Skin of body (tissue), 3 donors: ENCODE data around the gene SPDYE3. TPM values are rescaled to one million over a fixed set of nuclear protein-coding genes. Genes with fewer than 3 reads are reported as not detected.

Experiments
- DNase-seq: peaks from one replicate; lab custom pipeline; 2025; lab: John Stamatoyannopoulos, UW
- small RNA-seq: library from RNA; depleted of rRNA; stranded (forward); fragments of <200 nt; gene quantifications from one replicate; pipeline ENCODE3, GENCODE V24; 2014; ENCODE audit warnings: low replicate concordance
- total RNA-seq: library from RNA; depleted of rRNA; stranded (reverse); fragments of >200 nt; gene quantifications from one replicate; pipeline ENCODE4 v1.2.3, GENCODE V29; 2014

Gene SPDYE3
- total RNA-seq, 1 donor from 2014 or later = not detected

DNA sequence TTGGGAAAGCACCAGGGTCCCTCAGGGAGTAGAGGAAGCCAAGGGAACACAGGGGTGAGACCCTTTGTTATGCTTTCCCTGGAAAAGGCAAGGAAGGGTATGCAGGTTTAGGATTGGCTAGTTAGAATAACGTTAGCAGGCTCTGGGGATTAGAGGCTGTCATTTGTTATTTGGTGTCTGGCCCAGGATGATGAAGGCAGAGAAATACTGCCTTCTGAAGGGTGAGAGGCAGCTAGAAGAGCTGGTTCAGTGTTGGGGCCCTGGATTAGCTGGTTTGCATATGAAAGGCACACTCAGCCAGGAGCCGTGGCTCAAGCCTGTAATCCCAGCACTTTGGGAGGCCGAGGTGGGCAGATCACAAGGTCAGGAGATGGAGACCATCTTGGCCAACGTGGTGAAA is 62.8 kb downstream of the SPDYE3 start:
- DNase-seq = no peak

DNA sequence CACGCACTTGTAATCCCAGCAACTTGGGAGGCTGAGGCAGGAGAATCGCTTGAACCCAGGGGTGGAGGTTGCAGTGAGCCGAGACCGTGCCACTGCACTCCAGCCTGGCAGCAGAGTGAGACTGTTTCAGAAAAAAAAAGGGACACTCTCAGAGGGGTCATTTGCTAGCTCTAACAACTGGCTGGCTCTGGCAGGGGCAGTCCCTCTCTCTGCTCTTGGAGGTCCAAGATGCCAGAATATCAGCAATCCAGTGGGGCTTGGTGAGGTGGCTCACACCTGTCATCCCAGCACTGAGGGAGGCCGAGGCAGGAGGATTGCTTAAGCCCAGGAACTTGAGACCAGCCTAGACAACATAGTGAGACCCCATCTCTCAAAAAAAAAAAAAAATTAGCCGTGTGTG is 63.2 kb downstream of the SPDYE3 start:
- no peak for DNase-seq

DNA sequence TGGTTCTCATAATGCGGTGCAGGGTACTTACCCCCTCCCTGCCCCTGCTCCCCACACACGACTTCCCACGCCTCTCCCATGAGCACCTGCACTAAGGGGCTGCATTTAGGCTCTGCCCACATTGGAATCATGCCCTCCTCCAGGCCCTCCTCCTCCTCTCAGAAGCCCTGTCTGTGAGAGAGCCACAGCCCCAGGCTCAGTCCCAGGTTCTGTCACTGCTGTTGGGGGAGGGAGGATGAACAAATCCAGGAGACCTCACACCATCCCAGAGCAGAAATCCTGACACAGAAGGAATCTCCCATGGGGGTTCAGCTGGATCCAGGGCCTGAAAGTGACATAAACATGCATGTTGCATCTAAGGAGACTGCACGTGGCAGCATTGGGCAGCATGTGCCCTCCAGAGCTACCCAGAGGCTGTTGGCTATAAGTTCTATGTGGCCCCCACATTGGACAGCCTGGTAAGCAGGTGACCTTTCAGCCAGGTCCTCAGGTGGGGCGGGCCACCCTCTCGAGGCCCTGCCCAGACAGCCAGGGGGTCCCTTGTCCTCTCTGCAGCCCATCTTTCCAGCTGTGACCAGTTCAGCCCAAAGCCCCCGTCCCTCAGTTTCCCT is 64.2 kb downstream of the SPDYE3 start:
- no peak for DNase-seq

Small RNAs within 50 kb of the gene (small RNA-seq; reads per million reads assigned to genes)
- not detected for gene RF00019

Other genes starting within 250 kb of the SPDYE3 start
- 24.8 TPM for gene ZNF3, start 226.0 kb upstream of the SPDYE3 start, total RNA-seq
- gene COPS6, start 218.7 kb upstream of the SPDYE3 start, total RNA-seq = 46.1 TPM
- 47.5 TPM for gene MCM7, start 206.3 kb upstream of the SPDYE3 start, total RNA-seq
- gene AP4M1, start 206.1 kb upstream of the SPDYE3 start, total RNA-seq = 12.8 TPM
- gene TAF6, start 188.3 kb upstream of the SPDYE3 start, total RNA-seq = 16.3 TPM
- 23.4 TPM for gene CNPY4, start 188.1 kb upstream of the SPDYE3 start, total RNA-seq
- gene MBLAC1, start 180.7 kb upstream of the SPDYE3 start, total RNA-seq = 1.1 TPM
- gene LAMTOR4, start 158.8 kb upstream of the SPDYE3 start, total RNA-seq = 73.6 TPM
- gene TRAPPC14, start 149.0 kb upstream of the SPDYE3 start, total RNA-seq = 5.3 TPM
- gene GAL3ST4, start 139.1 kb upstream of the SPDYE3 start, total RNA-seq = 3.4 TPM
- 3.9 TPM for gene GPC2, start 130.3 kb upstream of the SPDYE3 start, total RNA-seq
- 0.89 TPM for gene STAG3, start 129.8 kb upstream of the SPDYE3 start, total RNA-seq
- not detected for gene PVRIG, start 87.8 kb upstream of the SPDYE3 start, total RNA-seq
- gene PILRB, start 50.4 kb downstream of the SPDYE3 start, total RNA-seq = 13.4 TPM
- 3.2 TPM for gene PILRA, start 65.8 kb downstream of the SPDYE3 start, total RNA-seq
- 4.7 TPM for gene ZCWPW1, start 121.0 kb downstream of the SPDYE3 start, total RNA-seq
- gene MEPCE, start 122.1 kb downstream of the SPDYE3 start, total RNA-seq = 16.2 TPM
- 8.1 TPM for gene PPP1R35, start 128.8 kb downstream of the SPDYE3 start, total RNA-seq
- gene SPACDR, start 156.6 kb downstream of the SPDYE3 start, total RNA-seq = 0.49 TPM
- 18.8 TPM for gene TSC22D4, start 171.5 kb downstream of the SPDYE3 start, total RNA-seq
- gene NYAP1, start 176.2 kb downstream of the SPDYE3 start, total RNA-seq = 1.7 TPM
- gene AGFG2, start 231.5 kb downstream of the SPDYE3 start, total RNA-seq = 5.2 TPM